SK-N-SH (cell line): ENCODE measurements around the gene SLC25A21. TPM values are rescaled to one million over a fixed set of nuclear protein-coding genes. Genes with fewer than 3 reads are reported as not detected.

ENCODE experiments used
- CTCF ChIA-PET: fragments of 300-600, 350-600 bp; formaldehyde crosslinking; extraction: SDS; loops from one replicate; lab custom pipeline; 2021; lab: Yijun Ruan, JAX
- POLR2A ChIA-PET: fragments of 350-600 bp; sonication (Branson Sonifier 250); formaldehyde crosslinking; extraction: SDS; loops from one replicate; lab custom pipeline; 2020; ENCODE audit warnings: antibody characterized with exemption, inconsistent platforms; lab: Yijun Ruan, JAX
- DNase-seq: peaks from one replicate; pipeline ENCODE4 v3.0.0; 2012
- H2AFZ ChIP-seq: fragments of 200-600 bp; sonication (generic); 2 replicates; pipeline ENCODE4 v1.8.1; 2016; ENCODE audit warnings: antibody characterized with exemption, mild to moderate bottlenecking, low read depth
- H3F3A ChIP-seq: fragments of 200-600 bp; sonication (generic); replicated peaks from 2 replicates; pipeline ENCODE3; 2016; ENCODE audit warnings: antibody characterized with exemption, mild to moderate bottlenecking; ENCODE audit not compliant: insufficient read depth
- H3K27ac ChIP-seq, 2 experiments: fragments of 200-500 bp in 1 of 2; fragments of 200-600 bp in 1 of 2; sonication (Bioruptor generic) in 1 of 2; sonication (generic), shearing (Covaris generic) in 1 of 2; 2 replicates each; pipeline versions ENCODE4 v1.5.1 to v1.6.1; 2014 to 2016; ENCODE audit warnings: low read depth in 2 of 2, inconsistent platforms in 1 of 2, low read length in 1 of 2, mild to moderate bottlenecking in 1 of 2, mixed read lengths in 1 of 2
- H3K27me3 ChIP-seq: fragments of 200-600 bp; sonication (generic), shearing (Covaris generic); 2 replicates; pipeline ENCODE4 v1.6.1; 2016; ENCODE audit warnings: mixed run types; ENCODE audit not compliant: insufficient read depth
- H3K36me3 ChIP-seq, 2 experiments: fragments of 200-500 bp in 1 of 2; fragments of 200-600 bp in 1 of 2; sonication (Bioruptor generic) in 1 of 2; sonication (generic) in 1 of 2; replicated peaks in 1 of 2; 2 replicates each; pipeline versions ENCODE3 to v1.5.1; 2014 to 2016; ENCODE audit warnings: low read length in 1 of 2, mild to moderate bottlenecking in 1 of 2; ENCODE audit not compliant: insufficient read depth in 2 of 2, control insufficient read depth in 1 of 2
- H3K4me1 ChIP-seq, 2 experiments: fragments of 200-500 bp in 1 of 2; fragments of 200-600 bp in 1 of 2; sonication (Bioruptor generic) in 1 of 2; sonication (generic), shearing (Covaris generic) in 1 of 2; 2 replicates each; pipeline versions ENCODE4 v1.5.1 to v1.6.1; 2014 to 2016; ENCODE audit warnings: low read depth in 1 of 2, low read length in 1 of 2, mixed run types in 1 of 2; ENCODE audit not compliant: insufficient read depth in 2 of 2, control insufficient read depth in 1 of 2
- H3K4me2 ChIP-seq: fragments of 200-600 bp; sonication (generic), shearing (Covaris generic); 2 replicates; pipeline ENCODE4 v1.6.1; 2017; ENCODE audit warnings: mixed run types
- H3K4me3 ChIP-seq, 2 experiments: fragments of 200-500 bp in 1 of 2; fragments of 200-600 bp in 1 of 2; sonication (Bioruptor generic) in 1 of 2; sonication (generic), shearing (Covaris generic) in 1 of 2; 2 replicates each; pipeline versions ENCODE4 v1.5.1 to v1.8.1; 2014 to 2016; ENCODE audit warnings: low read depth in 2 of 2, inconsistent platforms in 1 of 2, low read length in 1 of 2, mild to moderate bottlenecking in 1 of 2, mixed read lengths in 1 of 2, moderate library complexity in 1 of 2
- H3K79me2 ChIP-seq: fragments of 200-600 bp; sonication (generic); 2 replicates; pipeline ENCODE4 v1.8.1; 2017; ENCODE audit warnings: mild to moderate bottlenecking; ENCODE audit not compliant: insufficient read depth
- H3K9ac ChIP-seq: fragments of 200-600 bp; sonication (generic); 2 replicates; pipeline ENCODE4 v1.6.1; 2017; ENCODE audit warnings: mixed run types
- H3K9me2 ChIP-seq: fragments of 200-600 bp; sonication (generic); 2 replicates; pipeline ENCODE4 v1.6.1; 2017; ENCODE audit warnings: mixed run types
- H3K9me3 ChIP-seq: fragments of 200-600 bp; sonication (generic); 2 replicates; pipeline ENCODE4 v1.6.1; 2017; ENCODE audit warnings: mixed run types, mild to moderate bottlenecking, moderate library complexity
- H4K20me1 ChIP-seq: fragments of 200-600 bp; sonication (generic); 2 replicates; pipeline ENCODE4 v1.6.1; 2017; ENCODE audit warnings: mild to moderate bottlenecking, mixed run types; ENCODE audit not compliant: insufficient read depth
- ELF1 ChIP-seq: IDR thresholded peaks from 2 replicates; pipeline ENCODE4 v1.4.0; 2012
- FOSL2 ChIP-seq: IDR thresholded peaks from 2 replicates; pipeline ENCODE4 v1.4.0; 2012; ENCODE audit warnings: low read depth, mild to moderate bottlenecking, moderate library complexity, borderline replicate concordance
- FOXJ3 ChIP-seq: sonication (generic); formaldehyde crosslinking; IDR thresholded peaks from 2 replicates; pipeline ENCODE4 v1.5.1; 2020; ENCODE audit warnings: mild to moderate bottlenecking, missing genetic modification reagents
- FOXM1 ChIP-seq: IDR thresholded peaks from 2 replicates; pipeline ENCODE4 v1.4.0; 2012; ENCODE audit warnings: low read depth, mild to moderate bottlenecking
- GABPA ChIP-seq: IDR thresholded peaks from 2 replicates; pipeline ENCODE4 v1.4.0; 2012; ENCODE audit warnings: low read depth, mild to moderate bottlenecking
- JUND ChIP-seq: IDR thresholded peaks from 2 replicates; pipeline ENCODE4 v1.4.0; 2012
- MXI1 ChIP-seq: IDR thresholded peaks from 2 replicates; pipeline ENCODE4 v1.6.1; 2012; ENCODE audit warnings: mild to moderate bottlenecking, low read depth, low read length, improper control_type of control experiment
- NFIC ChIP-seq: IDR thresholded peaks from 2 replicates; pipeline ENCODE4 v1.4.0; 2012; ENCODE audit warnings: borderline replicate concordance
- NRF1 ChIP-seq: IDR thresholded peaks from 2 replicates; pipeline ENCODE4 v1.6.1; 2012; ENCODE audit warnings: low read depth, mild to moderate bottlenecking, low read length
- POLR2AphosphoS5 ChIP-seq: IDR thresholded peaks from 2 replicates; pipeline ENCODE4 v1.6.1; 2012; ENCODE audit warnings: low read depth, low read length
- RCOR1 ChIP-seq: fragments of 150-350 bp; IDR thresholded peaks from 2 replicates; pipeline ENCODE4 v1.6.1; 2017; ENCODE audit warnings: antibody characterized with exemption, low read length
- RFX5 ChIP-seq: IDR thresholded peaks from 2 replicates; pipeline ENCODE4 v1.6.1; 2012; ENCODE audit warnings: mild to moderate bottlenecking, improper control_type of control experiment, low read length
- RXRA ChIP-seq: IDR thresholded peaks from 2 replicates; pipeline ENCODE4 v1.4.0; 2012; ENCODE audit warnings: low read depth, mild to moderate bottlenecking, borderline replicate concordance
- TAF1 ChIP-seq: IDR thresholded peaks from 2 replicates; pipeline ENCODE4 v1.6.1; 2012; ENCODE audit warnings: low read depth, mild to moderate bottlenecking, low read length, moderate library complexity, borderline replicate concordance
- TCF12 ChIP-seq: IDR thresholded peaks from 2 replicates; pipeline ENCODE4 v1.4.0; 2012
- TEAD4 ChIP-seq: IDR thresholded peaks from 2 replicates; pipeline ENCODE4 v1.4.0; 2012; ENCODE audit warnings: mild to moderate bottlenecking, borderline replicate concordance; ENCODE audit not compliant: insufficient read depth
- WGBS: methylation state at CpG from one replicate; pipeline ENCODE4 v1.1.6; 2017; ENCODE audit warnings: low lambda C conversion rate; 5-methylcytosine and 5-hydroxymethylcytosine counted together
- polyA plus RNA-seq, 3 experiments: library from polyadenylated mRNA; depleted of rRNA; stranded (reverse); fragments of >200 nt; gene quantifications; 2 replicates each; pipeline ENCODE4 v1.2.3, GENCODE V29; 2012
- TF ChIP-seq, protein P1 (sequence below): IDR thresholded peaks from 2 replicates; pipeline ENCODE4 v1.4.0; 2012; ENCODE audit warnings: low read depth
- TF ChIP-seq, protein P2 (sequence below): fragments of 150-350 bp; IDR thresholded peaks from 2 replicates; pipeline ENCODE4 v1.6.1; 2016; ENCODE audit warnings: mild to moderate bottlenecking, low read depth, low read length

SLC25A21 gene
- polyA plus RNA-seq, 1 of the 3 experiments (the other 2 are of a cell fraction) = not detected

DNA sequence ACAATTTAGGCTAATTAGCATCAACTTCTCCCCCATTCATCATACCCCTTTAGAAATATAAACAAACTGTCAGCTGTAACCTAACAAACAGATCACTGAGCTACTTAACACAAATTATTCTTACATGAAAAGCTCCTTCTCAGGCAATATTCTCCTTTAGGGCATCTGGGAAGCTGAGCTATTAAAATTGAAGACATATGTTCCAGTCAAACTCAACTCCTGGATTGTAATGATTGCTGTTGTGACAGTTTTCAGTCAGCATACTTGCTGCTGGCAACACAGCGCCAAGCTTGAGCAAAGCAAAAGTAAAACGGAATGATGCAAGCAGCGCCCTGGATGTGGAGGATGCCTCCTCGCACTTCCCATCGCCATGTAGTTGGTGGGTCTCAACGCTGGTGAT lies 82.4 kb downstream of the SLC25A21 start:
- H3K4me2 ChIP-seq = no peak overlapping the region
- no peak overlapping the region for H2AFZ ChIP-seq
- H4K20me1 ChIP-seq = no peaks in the 10 kb centered on the region
- no peaks in the 10 kb centered on the region for H3F3A ChIP-seq
- H3K36me3 ChIP-seq = no peaks in the 10 kb centered on the region
- no peak overlapping the region for H3K9ac ChIP-seq
- no peak overlapping the region for H3K4me3 ChIP-seq
- H3K27ac ChIP-seq = no peak overlapping the region
- H3K27me3 ChIP-seq = no peaks in the 10 kb centered on the region
- no peak for DNase-seq
- no peaks in the 10 kb centered on the region for H3K9me2 ChIP-seq
- POLR2A ChIA-PET = no interaction called here
- TF ChIP-seq FOXJ3 (CRISPR knock-in tag) (no peak), FOXM1 (no peak), GABPA (no peak)
- TF ChIP-seq, all 33 proteins: peak for 0
- 20% methylated on average over 1 of the region's 6 CpGs for WGBS
- peaks cover 0 to 6% of the 10 kb centered on the region in 2 experiments; a peak in 1 of 4 replicates for H3K4me1 ChIP-seq
- CTCF ChIA-PET = no interaction called here
- H3K9me3 ChIP-seq = no peaks in the 10 kb centered on the region
- no peaks in the 10 kb centered on the region for H3K79me2 ChIP-seq

DNA sequence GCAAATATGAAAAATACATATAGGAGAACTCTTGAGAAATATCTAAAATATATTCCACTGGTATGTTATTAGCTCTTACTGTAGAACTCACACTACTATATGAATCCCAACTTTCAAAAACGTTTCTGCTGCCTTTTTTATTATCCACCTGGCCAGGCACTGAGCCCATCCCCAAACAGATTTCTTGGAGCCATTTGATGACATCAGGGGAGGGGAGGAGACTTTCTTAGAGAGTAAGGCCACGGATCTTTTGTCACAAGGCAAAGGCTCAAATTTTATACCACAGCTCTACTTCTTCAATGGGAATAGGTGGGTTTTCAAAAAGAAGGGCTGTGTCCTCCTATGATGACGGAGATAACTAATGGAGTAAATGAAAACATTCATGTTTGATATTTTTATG lies 83.0 kb downstream of the SLC25A21 start:
- Histone ChIP-seq H3K27me3 (no peaks in the 10 kb centered on the region), H3K9ac (no peak overlapping the region), H3K36me3 (no peaks in the 10 kb centered on the region), H3K4me2 (no peak overlapping the region), H3K9me2 (no peaks in the 10 kb centered on the region), H4K20me1 (no peaks in the 10 kb centered on the region), H3K9me3 (no peaks in the 10 kb centered on the region), H3K27ac (no peak overlapping the region), H3K4me1 (peaks cover 0 to 6% of the 10 kb centered on the region in 2 experiments; a peak in 1 of 4 replicates), H3F3A (no peaks in the 10 kb centered on the region), H3K79me2 (no peaks in the 10 kb centered on the region), H2AFZ (no peak overlapping the region), H3K4me3 (no peak overlapping the region)
- ChIA-PET POLR2A (no interaction called here), CTCF (no interaction called here)
- WGBS = 8% methylated on average over 3 of the region's 3 CpGs
- TF ChIP-seq, protein P1, sequence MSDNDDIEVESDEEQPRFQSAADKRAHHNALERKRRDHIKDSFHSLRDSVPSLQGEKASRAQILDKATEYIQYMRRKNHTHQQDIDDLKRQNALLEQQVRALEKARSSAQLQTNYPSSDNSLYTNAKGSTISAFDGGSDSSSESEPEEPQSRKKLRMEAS = no peak
- TF ChIP-seq NFIC = no peak
- TF ChIP-seq RXRA = no peak
- no peak for TF ChIP-seq JUND
- no peak for TF ChIP-seq TAF1
- TF ChIP-seq MXI1 = no peak
- no peak for TF ChIP-seq POLR2AphosphoS5
- TF ChIP-seq ELF1 = no peak
- TF ChIP-seq NRF1 = no peak
- TF ChIP-seq RCOR1 = no peak
- TF ChIP-seq, protein P2, sequence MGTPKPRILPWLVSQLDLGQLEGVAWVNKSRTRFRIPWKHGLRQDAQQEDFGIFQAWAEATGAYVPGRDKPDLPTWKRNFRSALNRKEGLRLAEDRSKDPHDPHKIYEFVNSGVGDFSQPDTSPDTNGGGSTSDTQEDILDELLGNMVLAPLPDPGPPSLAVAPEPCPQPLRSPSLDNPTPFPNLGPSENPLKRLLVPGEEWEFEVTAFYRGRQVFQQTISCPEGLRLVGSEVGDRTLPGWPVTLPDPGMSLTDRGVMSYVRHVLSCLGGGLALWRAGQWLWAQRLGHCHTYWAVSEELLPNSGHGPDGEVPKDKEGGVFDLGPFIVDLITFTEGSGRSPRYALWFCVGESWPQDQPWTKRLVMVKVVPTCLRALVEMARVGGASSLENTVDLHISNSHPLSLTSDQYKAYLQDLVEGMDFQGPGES = no peak
- no peak for TF ChIP-seq TCF12
- no peak for TF ChIP-seq FOSL2
- TF ChIP-seq RFX5 = no peak
- TF ChIP-seq TEAD4 = no peak
- DNase-seq = no peak
